GF-D8 (cell line): ENCODE data around the gene AHI1.
A peak's percentile ranks its signal among the peaks of the same experiment; 100 is the strongest.

Experiments used
- DNase-seq: peaks from one replicate; lab custom pipeline; 2025; lab: John Stamatoyannopoulos, UW

AHI1 gene

DNA sequence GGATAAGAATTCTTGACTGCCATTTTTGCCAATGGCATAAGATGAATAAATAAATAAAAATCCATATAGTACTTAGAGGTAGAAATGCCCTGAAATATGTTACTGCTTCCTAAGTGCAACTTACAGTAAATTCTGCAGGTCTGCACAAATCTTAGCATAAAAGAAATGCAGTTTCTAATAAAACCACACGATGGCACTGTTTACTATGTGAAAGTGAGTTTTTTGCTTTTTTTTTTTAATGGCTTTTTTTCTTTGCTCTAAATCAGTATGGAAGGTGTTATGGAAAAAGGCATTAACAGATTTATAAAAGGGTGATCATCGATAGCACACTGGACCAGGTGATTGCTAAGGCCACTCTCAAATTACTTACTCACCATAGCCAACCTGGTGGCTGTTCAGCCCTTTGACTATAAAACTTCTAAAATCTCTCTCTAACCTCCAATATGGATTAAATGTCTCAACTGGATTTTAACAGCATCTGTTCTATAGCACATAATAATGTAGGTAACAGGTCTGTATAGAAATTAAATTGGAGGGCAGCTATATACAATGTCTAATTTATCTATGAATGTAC, 45.8 kb downstream of the AHI1 start:
- DNase-seq: peak; percentile 1

DNA sequence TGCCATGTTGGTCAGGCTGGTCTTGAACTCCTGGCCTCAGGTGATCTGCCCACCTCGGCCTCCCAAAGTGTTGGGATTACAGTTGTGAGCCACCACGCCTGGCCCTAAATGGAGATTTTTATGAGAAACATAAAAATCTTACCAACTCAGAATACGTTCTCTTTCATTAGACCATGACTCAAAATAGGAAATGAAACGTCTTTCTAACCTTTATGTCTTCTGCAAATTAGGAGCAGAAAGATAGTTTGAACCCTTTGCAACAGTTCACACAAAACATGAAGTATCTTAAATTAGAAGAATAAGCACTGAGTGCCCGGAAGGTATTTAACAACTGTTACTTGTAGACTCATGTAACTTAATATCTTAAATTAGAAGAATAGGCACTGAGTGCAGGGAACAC, 48.3 kb downstream of the AHI1 start:
- DNase-seq: no peak

DNA sequence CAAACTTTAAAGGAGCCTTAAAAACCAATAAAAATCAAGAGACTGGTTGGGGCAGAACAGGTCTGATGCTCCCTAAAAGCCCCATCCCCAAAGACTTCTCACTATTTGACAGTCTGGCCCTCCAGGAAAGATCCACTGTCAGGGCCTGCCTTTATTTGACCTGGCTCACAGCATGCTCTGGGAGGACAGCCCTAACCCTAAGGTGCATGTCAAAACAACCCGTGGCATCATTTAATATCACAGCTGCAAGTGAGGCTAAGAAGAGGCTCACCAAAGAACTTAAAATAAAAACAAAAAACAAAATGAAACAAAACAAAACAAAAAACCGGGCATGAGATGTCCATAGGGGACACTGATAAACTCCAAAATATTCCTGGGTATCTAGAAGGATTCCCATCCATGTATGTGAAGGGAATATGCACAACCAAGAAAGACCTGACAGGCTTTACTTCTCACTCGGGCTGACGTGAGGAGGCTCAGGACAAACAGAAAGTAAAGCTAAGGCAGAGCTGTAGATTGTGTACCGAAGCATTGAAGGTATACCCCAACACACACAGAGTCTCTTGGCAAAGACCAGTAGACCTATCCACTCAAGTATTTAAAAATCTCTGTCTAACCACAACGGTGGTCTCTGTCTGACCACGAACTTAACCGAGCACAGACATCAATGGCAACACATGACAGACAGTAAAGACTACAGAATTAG, 57.3 kb downstream of the AHI1 start:
- DNase-seq: no peak

DNA sequence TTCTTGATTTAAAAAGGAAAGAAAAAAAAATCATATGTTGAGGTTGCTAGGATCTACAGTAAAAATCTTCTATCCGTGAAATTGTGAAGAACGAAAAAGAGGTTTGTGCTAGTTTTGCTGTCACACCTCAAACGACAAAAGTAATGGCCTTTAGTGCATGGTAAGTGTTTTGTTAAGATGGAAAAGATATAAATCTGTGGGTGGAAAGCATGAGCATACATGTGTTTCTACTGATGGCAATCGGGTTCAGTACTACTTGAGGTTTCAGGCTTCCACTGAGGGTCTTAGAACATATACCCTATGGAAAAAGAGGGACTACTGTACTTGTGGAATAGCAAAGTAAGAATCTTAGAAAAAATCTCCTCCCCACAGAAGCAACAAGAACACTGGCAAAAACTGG, 58.0 kb downstream of the AHI1 start:
- DNase-seq: no peak

DNA sequence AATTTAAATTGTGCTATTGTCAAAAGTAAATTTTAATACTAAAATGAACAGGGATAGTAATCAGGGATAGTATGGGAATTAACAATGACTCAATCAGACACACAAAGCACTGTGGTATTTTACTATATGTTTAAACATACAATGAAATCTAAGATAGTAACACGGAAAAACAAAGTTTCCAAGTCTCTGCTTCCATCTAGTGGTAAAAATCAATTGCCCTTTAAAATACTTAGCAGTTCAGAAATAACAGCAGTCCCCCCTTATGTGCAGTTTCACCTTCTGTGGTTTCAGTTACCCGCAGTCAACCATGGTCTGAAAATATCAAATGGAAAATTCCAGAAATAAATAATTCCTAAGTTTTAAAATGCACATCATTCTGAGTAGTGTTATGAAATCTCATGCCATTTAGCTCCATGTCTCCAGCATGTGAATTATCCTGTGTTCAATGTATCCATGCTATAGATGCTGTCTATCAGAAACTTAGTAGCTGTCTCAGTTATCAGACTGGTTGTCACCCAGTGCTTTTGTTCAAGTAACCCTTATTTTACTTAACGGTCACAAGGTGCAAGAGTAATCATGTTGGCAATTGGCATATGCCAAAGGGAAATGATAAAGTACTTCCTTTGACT, 58.5 kb downstream of the AHI1 start:
- DNase-seq: peak; percentile 47

DNA sequence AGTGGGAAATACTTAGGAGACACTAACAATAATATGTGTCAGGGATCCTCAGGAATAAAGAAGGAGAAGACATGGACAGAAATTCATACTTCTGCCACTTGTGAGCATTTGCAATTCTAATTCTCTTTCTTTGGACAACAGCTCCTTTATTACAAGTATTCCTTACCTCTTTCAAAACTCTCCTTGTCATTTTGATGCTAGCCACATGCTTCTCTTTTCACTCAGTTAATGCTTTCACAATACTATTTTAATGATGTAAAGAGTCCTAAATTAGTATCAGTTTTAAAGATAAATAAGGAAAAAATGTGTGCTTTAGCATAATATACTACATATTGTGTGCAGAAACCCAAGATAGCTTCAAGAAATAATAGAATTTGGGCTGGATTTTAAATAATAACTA, 62.5 kb downstream of the AHI1 start:
- DNase-seq: no peak

DNA sequence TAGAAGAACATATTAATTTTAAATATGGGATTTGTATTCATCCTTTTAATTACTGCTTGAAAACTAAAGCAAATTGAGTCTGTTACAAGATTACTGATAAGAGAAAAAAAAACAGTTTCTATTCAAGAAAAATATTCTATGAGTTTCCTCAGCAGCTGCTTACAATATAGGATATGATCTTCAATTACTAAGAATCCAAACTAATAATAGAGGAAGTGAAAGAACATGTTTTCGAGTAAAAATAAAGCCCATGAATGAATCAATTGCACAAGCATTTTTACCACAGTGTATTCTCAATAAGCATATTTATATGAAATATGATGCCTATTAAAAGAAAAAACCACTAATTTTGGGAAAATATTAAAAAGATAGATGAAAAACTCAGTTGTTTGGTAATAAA, 63.4 kb downstream of the AHI1 start:
- no peak for DNase-seq

DNA sequence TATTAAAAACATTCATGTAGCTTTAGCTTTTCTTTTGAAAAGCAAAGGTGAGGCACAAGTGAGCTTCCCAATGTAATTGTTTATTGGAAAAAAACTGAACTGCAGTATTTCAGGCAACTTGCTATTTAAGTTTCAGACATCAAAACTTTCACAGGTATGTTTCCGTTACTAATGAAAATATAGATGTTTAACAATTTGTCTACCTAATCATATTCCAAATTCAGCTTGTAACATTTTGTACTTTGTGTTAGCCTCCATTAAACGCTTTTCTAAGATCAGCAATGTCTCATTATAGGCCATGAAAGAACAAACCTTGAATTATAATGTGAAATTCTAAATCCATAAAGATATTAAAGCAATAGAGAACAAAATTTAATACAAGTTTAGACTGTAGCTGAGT, 69.5 kb downstream of the AHI1 start:
- DNase-seq: no peak

DNA sequence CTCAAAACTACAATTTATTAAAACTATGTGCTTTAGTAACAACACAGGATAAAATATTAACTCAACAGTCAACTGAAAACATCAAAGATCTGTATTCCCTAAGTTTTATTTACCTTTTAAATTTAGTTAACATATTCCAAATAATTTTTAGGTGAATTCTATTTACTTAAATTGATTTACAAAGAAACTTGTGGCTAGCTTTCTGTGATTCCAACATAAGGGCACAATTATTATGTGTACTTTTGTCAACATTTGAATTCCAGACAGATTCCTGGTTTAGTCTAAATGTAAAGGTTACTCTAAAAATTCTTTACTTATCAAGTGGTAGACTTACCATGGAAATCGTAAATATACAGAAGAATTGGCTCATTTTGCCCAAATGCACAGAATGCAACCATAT, 70.7 kb downstream of the AHI1 start:
- DNase-seq: no peak

DNA sequence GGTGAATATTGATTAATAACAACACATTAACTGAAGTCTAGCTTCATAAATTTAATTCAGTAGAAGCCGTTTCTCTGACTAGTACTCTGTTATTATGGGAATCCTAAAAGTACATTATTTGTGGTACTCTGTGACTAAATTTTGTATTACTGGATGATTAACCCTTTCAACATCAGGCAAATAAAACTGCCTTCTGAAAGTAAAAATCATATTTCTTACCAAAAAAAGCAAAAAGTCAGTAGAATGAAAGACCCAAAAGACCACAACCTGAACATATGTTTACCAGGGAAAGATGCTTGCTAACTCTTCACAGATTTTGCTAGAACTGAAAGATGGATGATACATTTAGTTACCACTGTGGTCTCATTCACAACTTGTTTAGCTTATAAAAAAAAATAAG, 73.2 kb downstream of the AHI1 start:
- DNase-seq: no peak

DNA sequence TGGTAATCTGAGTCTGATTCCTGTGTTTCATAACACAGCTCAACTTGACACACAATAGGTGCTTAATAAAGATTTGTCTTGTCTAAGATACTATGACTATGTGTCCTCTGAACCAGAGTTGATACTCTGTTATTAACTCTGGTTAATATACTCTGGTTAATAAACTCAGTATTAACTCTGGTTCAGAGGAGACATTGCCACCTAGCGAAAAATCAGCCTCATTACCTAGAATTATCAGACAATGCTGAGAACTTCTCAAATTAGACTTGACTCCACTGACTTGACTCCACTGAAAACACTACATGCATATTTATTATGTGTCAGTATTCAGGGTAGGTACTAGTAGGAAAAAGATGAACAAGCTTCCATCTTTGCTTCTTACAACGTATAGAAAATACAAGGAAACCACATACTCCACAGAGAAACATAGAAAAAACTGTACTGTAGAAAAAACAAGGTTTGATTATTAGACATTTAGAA, 73.9 kb downstream of the AHI1 start:
- peak; percentile 57 for DNase-seq

DNA sequence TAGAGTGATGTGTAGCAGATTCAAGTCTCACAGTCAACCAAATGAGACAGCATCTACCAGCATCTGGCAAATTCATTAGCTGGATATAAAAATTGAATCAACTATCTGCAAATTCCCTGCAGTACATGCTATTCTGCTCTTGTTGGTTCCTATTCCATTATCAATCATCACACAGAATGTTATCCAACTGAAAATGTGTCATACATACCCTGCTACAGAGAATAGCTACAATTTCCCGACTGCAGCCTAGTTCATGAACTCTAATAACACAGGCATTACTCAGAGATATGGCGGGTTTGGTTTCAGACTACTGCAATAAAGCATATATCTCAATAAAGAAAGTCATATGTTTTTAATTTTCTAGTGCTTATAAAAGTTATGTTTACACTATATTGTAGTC, 78.4 kb downstream of the AHI1 start:
- DNase-seq: no peak

DNA sequence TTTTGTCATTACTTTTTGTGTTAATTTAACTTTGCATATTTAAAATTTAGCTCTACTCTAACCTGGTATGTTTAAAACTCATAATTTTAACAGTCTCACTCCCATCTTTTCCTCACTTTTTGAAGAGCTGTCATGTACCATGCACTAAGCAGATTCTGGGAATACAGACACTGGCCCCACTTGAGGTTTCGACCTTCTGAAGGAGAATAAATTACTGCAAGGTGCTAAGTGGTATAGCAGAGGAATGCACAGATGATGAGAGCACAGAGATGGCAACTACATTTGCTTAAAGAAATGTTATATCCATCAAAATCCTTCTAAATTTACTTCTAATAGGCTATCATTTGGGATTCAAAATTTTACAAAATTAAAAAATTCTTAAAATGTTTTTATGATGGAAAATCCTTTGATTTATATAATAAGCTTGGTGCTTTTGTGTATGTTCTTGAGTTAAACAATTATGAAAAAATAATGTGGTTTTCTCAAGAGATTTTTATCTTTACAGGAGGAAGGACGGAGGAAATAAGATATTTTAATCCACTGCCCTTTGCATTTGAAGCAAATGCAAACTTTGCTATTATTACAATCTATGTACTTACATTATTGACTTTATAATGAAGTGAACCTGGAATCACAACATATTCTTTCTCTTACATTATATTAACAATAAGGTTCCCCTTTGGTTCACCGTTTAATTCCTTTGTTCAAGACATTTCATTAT, 79.3 kb downstream of the AHI1 start:
- peak; percentile 49 for DNase-seq

DNA sequence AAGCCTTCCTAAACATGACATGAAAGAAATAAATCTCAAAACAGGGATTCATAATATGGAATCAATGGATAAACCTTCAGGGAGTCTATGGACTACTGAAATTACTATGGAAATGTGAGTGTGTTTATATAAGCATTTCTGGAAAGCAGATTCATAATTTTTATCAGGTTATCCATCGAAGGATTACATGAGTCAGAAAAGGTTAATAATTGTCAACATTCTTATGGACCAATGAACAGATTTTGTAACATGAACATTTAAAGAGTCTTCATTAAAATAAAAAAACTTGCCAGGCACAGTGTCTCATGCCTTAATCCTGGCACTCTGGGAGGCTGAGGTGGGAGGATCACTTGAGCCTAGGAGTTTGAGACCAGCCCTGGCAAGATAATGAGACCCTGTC, 84.8 kb downstream of the AHI1 start:
- DNase-seq: no peak

DNA sequence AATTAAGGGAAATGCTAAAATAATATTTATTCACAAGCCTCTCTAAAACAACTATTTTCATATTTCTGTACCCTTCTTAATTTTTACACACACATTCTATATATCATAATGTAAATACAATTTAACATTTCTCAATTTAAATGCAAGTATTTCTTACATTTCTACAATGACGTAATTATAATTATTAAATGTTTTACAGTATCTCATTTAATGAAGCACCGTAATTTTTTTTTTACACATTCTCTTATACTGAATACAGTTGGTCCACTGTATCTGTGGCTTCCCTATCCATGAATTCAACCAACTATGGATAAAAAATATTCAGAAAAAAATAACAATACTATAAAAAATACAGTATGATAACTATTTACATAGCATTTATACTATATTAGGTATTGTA, 85.7 kb downstream of the AHI1 start:
- no peak for DNase-seq

DNA sequence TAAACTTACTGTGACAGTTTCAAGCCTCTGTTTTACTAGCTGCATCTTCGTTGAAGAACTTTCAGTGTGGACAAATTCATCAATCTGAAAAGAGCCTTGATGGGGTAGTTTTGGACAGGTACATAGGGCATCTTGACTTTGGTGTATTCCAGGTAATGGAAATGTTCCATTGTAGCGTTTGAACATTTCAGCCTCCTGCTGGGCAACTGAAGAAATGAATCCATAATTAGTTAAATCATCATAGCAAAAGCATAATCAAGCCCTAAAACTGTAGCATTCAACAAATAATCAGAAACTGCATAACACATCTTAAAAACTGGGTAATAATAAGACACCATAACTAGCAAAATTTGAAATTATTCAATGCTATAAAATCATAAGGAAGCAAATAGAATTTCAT, 86.2 kb downstream of the AHI1 start:
- no peak for DNase-seq

DNA sequence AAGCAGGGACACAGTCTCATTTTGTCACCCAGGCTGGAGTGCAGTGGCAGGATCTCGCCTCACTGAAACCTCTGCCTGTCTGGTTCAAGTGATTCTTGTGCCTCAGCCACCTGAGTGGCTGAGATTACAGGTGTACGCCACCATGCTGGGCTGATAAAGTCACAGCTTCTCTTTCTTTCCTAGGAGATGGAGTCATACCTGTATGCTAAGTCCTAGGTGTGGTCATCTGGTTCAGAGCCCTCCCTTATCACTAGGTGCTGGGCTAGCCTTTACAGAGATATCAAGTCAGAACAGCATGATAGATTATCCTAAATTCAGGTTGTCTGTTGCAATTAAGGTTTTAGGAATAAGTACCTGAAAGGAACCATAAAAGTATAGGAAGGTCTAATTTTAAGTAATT, 86.7 kb downstream of the AHI1 start:
- no peak for DNase-seq

DNA sequence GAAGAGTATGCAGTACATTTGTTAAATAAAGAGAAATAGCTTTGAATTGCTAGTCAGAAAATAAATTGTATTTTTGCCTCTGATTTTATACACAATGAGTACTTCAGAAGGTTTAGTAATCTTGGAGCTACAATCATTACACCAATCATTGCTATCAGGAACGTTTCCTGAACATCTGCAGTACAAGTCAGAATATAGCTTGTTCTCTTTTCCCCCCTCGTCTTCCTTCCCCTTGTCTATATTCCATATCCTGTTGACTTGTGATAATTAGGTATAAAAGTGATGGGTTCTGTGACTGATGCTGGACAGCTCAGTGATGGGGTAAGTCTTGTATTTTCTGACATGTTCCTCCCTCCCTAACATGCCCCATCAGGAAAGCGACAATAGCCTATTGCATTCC, 94.0 kb downstream of the AHI1 start:
- no peak for DNase-seq

DNA sequence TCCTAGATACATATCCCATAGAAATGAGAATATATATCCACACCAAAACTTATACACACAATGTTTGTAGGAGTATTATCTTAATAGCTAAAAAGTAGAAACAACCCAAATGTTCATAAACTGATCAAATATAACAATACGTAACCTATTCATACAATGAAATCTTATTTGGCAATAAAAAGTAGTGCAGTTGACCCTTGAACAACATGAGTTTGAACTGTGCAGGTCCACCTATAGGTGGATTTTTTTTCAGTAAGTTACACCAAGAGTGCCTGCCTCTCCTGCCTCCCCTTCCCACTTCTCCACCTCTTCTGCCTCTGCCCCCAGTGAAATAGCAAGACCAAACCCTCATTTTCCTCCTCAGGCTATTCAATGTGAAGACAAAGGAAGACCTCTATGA, 95.2 kb downstream of the AHI1 start:
- no peak for DNase-seq

DNA sequence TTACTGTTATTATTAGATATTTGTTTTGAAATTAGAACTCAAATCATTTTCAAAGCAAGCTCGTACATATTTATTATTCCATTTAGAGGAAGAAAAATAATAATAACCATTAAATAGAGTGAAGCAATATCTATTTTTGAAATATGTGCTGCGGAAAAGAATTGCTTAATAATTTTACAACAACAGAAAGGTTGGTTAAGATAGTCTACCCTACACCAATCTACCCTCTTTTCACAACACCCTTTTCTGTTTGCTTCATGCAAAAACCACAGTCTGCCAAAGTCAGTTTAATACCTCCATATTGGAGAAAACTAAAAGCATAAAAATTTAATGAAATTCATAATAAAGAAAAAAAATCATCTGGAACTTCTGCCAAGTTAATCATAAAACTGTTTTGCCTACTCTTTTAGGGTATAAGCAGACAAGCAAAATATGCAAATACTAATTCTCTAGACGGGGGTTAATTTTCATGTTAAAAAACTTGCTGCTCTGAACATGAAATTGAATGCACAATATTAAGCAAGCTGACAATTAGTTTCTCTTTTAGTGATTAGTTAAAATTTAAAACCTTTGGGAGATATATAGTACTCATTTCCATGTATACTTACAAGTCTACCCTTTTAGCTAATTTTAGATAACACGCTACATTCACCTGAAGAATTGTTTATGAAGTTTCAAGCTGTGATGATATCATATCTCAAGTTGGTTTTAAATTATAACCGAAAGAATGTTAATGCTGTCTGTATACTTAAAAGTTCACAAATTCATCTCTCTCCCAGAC, 100.2 kb downstream of the AHI1 start:
- peak; percentile 69 for DNase-seq

DNA sequence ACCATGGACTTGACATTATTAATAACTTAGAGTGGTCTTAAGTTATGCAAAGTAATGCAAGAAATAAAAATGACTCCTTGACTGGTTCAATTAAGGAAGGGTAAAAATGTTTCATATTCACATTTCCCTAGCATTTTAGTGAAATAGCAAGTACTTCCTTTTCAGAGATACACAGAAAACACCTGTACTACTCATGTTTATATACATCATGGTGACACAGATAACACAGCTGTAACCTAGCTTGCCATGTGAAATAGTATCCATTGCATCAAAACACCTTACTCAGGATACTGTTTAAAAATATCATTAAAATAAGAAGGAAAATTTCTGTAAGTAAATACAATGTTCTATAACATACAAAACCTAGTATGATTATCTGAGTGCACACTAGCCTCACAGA, 102.4 kb downstream of the AHI1 start:
- no peak for DNase-seq

DNA sequence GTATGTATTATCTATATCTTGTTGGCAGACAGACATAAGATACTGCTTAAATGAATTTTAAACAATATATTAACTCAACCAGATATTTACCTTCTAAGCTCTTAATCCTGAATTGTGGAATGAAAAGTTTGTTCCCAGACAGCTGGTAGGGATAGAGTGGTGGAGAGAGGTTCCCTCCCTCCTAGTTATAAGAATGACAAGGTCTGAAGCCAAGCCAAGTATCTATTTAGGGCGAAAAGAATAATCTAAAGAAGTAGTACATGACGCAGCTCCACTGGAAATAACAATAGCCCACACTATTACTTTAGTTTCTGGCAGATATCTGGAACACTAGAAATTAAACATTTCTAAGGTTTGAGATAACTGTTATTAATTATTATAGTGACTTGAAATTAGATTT, 104.3 kb downstream of the AHI1 start:
- no peak for DNase-seq
